A549 treated with CpdA at 1 μM for 4 hours (cell line): ENCODE data around the gene IL18RAP. TPM values are rescaled to one million over a fixed set of nuclear protein-coding genes. Genes with fewer than 3 reads are reported as not detected.

Experiments used
- total RNA-seq: library from RNA; stranded (reverse); fragments of 200-300 nt; extraction: Qiagen RNA extraction; gene quantifications from 5 replicates; pipeline ENCODE4 v1.2.3, GENCODE V29; 2022; ENCODE audit warnings: low read depth

IL18RAP gene
- total RNA-seq: 0.03 TPM in 1 of 5 replicates, not detected in the others

GRCh38 chr2:102422910-102423309 lies at the start of gene IL18RAP:
Gene IL18RAP, plus strand, starts transcription at chr2:102423160. Its CDS starts 118 bp downstream, at chr2:102423278.

GRCh38 chr2:102473020-102473419 lies 50.1 kb downstream of the IL18RAP start, which contains the start of gene SLC9A4:
Gene SLC9A4, plus strand, starts transcription at chr2:102473226. Its CDS starts 534 bp downstream, at chr2:102473760.

Other genes with a start within 250 kb of the IL18RAP start
- not detected in 5 replicates for gene IL1RL2, start 236.1 kb upstream of the IL18RAP start, total RNA-seq
- gene IL1RL1, start 111.6 kb upstream of the IL18RAP start, total RNA-seq: 0.72 to 1.9 TPM (median 1.3 TPM) in 5 replicates
- gene IL18R1, start 67.4 kb upstream of the IL18RAP start, total RNA-seq: 0.87 to 1.4 TPM (median 1.1 TPM) in 5 replicates
- not detected in 5 replicates for gene SLC9A4, start 50.1 kb downstream of the IL18RAP start, total RNA-seq
- gene SLC9A2, start 196.4 kb downstream of the IL18RAP start, total RNA-seq: 3.0 to 3.9 TPM (median 3.3 TPM) in 5 replicates